Right lobe of liver (tissue), 6 donors: Measurements from ENCODE around the gene AJUBA. TPM values are rescaled to one million over a fixed set of nuclear protein-coding genes. Genes with fewer than 3 reads are reported as not detected.

Source experiments
- ATAC-seq, 4 donors: fragments of 200-7000 bp; cut with Tn5 transposase; one replicate each; pipeline ENCODE4 v1.9.1; 2020; ENCODE audit warnings: mild to moderate bottlenecking in 4 of 4, moderate library complexity in 4 of 4
- DNase-seq, 3 donors: peaks; one replicate each; pipeline ENCODE4 v3.0.0-alpha.2; 2020
- H3K27ac ChIP-seq, 3 donors: fragments of 200-600 bp; one replicate each; pipeline ENCODE4 v1.8.0; 2022
- H3K27me3 ChIP-seq, 2 donors: fragments of 200-600 bp; one replicate each; pipeline ENCODE4 v1.8.0; 2022
- H3K36me3 ChIP-seq, 4 donors: fragments of 200-600 bp; sonication (generic) in 1 of 4; one replicate each; pipeline versions ENCODE4 v1.5.1 to v1.8.0; 2017 to 2022; ENCODE audit warnings: control low read depth in 1 of 4
- H3K4me1 ChIP-seq, 4 donors: fragments of 200-600 bp; sonication (generic) in 1 of 4; one replicate each; pipeline versions ENCODE4 v1.5.1 to v1.8.0; 2017 to 2022; ENCODE audit warnings: control low read depth in 1 of 4
- H3K4me3 ChIP-seq, 3 donors: fragments of 200-600 bp; one replicate each; pipeline ENCODE4 v1.8.0; 2022
- H3K9me3 ChIP-seq, 4 donors: fragments of 200-600 bp; sonication (generic) in 1 of 4; one replicate each; pipeline versions ENCODE4 v1.5.1 to v1.8.0; 2017 to 2022; ENCODE audit warnings: control low read depth in 1 of 4
- CTCF ChIP-seq, 4 donors: fragments of 200-600 bp in 3 of 4; fragments of 450-650 bp in 1 of 4; IDR thresholded peaks; one replicate each; pipeline versions ENCODE4 v1.5.1 to v1.8.0; 2016 to 2022; ENCODE audit warnings: antibody characterized with exemption in 4 of 4, mild to moderate bottlenecking in 2 of 4
- POLR2A ChIP-seq: fragments of 450-650 bp; IDR thresholded peaks from one replicate; pipeline ENCODE4 v1.6.1; 2017; ENCODE audit warnings: antibody characterized with exemption, mild to moderate bottlenecking
- WGBS: methylation state at CpG from one replicate; pipeline ENCODE4 v1.1.6; 2018; ENCODE audit warnings: low coverage, low lambda C conversion rate; ENCODE audit not compliant: insufficient coverage; ENCODE audit errors: missing lambda C conversion rate; 5-methylcytosine and 5-hydroxymethylcytosine counted together
- intact Hi-C, 2 donors: fragments of 100-400 bp; cut with DNase I; formaldehyde crosslinking; loops; one replicate each; pipeline versions ENCODE4 v1.11.2 to v1.14.1; 2022
- total RNA-seq, 6 experiments: library from RNA; depleted of rRNA in 2 of 6; stranded (reverse); fragments of >200 nt in 2 of 6; fragmentation: NEBNext Ultra II Directional in 3 of 6; extraction: Animal tissue kit (Norgen Biotek cat#: 25700) in 3 of 6; gene quantifications; one replicate each; pipeline versions ENCODE4 v1.1.0 to v1.2.4, GENCODE V29; 2016 to 2023
- donor health status: DM: no; HTN: yes; CAD: no.
- donor health status: DM: no; HTN: no; CAD: no.
- donor health status: DM: no; HTN: no; CAD: no.
- donor health status: DM: no; HTN: yes; CAD: no.
- donor health status: DM: no; HTN: yes; CAD: no.

The AJUBA gene
- total RNA-seq, 6 experiments from 2014 or later: 7.8 to 64.6 (median 54.2) TPM

DNA sequence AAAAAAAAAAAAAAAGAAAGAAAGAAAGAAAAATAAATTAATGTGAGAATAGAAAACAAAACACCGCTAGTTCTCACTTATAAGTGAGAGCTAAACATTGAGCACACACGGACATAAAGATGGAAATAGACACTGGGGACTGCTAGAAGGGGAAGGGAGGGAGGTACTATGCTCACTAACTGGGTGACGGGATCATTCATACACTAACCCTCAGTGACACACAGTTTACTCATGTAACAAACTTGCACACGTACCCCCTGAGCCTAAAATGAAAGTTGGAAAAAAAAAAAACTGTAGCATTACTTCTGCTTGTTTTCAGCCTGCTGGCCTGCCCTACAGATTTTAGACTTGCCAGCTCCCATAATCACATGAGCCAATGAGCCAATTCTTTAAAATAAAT lies 42.7 kb downstream of the AJUBA start:
- Histone ChIP-seq H3K27ac (no peak overlapping the region), H3K9me3 (no peaks in the 10 kb centered on the region), H3K36me3 (no peaks in the 10 kb centered on the region), H3K27me3 (no peaks in the 10 kb centered on the region), H3K4me1 (no peaks in the 10 kb centered on the region), H3K4me3 (no peak overlapping the region)
- no peak for ATAC-seq
- 94% methylated on average over 3 of the region's 4 CpGs for WGBS
- intact Hi-C loops: no loop called here
- DNase-seq: no peak
- TF ChIP-seq CTCF (IDR thresholded peaks at IDR 0.05): no peak
- TF ChIP-seq POLR2A: no peak

DNA sequence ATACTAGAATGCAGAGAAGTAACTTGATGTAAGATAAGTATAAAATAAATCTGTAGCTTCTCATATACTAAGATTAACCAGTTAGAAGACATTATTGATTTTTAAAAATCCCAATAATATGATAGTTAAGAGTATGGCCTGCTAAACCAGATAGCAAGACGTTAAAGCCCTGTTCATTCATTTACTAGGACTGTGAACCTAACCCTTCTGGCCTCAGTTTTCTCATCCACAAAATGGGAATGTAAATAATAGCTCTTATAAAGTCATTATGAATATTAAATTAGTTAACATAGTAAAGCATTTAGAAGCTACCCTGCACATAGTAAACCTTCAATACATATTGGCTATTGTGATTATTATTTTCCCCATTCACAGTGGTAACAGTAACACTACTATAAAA lies 47.2 kb downstream of the AJUBA start:
- WGBS: 75% methylated on average over 1 of the region's 1 CpG
- no peak for ATAC-seq
- Histone ChIP-seq H3K27ac (no peak overlapping the region), H3K9me3 (no peaks in the 10 kb centered on the region), H3K27me3 (no peaks in the 10 kb centered on the region), H3K4me1 (peaks cover 0 to 1% (median 0%) of the 10 kb centered on the region in 4 donors), H3K4me3 (no peak overlapping the region), H3K36me3 (no peaks in the 10 kb centered on the region)
- DNase-seq: no peak
- TF ChIP-seq POLR2A: no peak
- TF ChIP-seq CTCF (IDR thresholded peaks at IDR 0.05): no peak
- intact Hi-C loops: no loop called here

DNA sequence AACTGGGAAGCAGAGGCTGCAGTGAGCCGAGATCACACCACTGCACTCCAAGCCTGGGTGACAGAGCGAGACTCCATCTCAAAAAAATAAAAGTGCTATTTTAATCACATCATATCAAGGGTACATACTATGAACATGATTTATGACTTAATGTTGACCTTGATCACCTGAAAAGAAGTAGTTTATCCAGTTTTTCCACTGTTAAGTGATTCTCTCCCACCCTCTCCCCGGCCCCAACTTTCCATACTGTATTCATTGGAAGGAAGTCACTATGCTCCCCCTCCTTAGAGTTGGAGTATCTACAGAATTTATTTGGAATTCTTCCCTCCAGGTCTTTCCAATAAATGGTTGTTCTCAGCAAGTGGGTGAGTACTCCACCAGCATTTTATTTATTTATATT lies 50.2 kb downstream of the AJUBA start:
- H3K4me3 ChIP-seq: no peak overlapping the region
- DNase-seq: no peak
- H3K9me3 ChIP-seq: no peaks in the 10 kb centered on the region
- no peaks in the 10 kb centered on the region for H3K27me3 ChIP-seq
- 100% methylated on average over 2 of the region's 3 CpGs for WGBS
- TF ChIP-seq CTCF (IDR thresholded peaks at IDR 0.05) (no peak), POLR2A (no peak)
- H3K36me3 ChIP-seq: no peaks in the 10 kb centered on the region
- intact Hi-C loops: no loop called here
- peaks cover 0 to 16% (median 0%) of the 10 kb centered on the region in 4 donors for H3K4me1 ChIP-seq
- no peak overlapping the region for H3K27ac ChIP-seq
- ATAC-seq: no peak

DNA sequence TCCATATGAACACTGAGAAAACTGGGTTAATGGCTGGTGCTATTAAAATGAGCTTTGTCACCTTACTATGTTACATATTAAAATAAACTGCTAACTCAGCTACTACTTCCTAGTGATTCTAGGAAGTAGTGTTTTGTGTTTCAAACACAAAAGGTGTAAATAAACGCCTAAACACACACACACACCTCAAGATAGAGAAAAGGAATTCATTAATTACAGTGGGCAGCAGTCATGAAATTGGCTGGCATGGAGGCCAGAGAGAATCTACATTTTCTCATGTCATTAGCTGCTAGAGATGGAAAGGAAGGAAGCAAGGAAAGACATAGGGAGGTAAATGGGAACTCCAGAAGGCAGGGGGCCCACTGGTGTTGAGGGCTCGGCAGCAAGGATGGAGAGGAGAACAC lies 52.4 kb downstream of the AJUBA start:
- no peak for TF ChIP-seq CTCF (IDR thresholded peaks at IDR 0.05)
- no peak for TF ChIP-seq POLR2A
- Histone ChIP-seq H3K27me3 (no peaks in the 10 kb centered on the region), H3K27ac (peak overlapping the region; percentile 10 to 81 (median 78)), H3K4me1 (peaks cover 0 to 16% (median 0%) of the 10 kb centered on the region in 4 donors), H3K9me3 (no peaks in the 10 kb centered on the region), H3K4me3 (peak overlapping the region; percentile 10 to 87 (median 23)), H3K36me3 (peaks cover 0 to 16% (median 1%) of the 10 kb centered on the region in 4 donors)
- no peak for DNase-seq
- ATAC-seq: peak in 3 of 4 donors; percentile 1 to 11 (median 6)
- 2% methylated on average over 2 of the region's 2 CpGs for WGBS
- intact Hi-C loops: no loop called here
